Measurements from ENCODE around the gene ATG9A.

The ATG9A gene

GRCh38 chr2:219210196-219210885 lies 19.1 kb downstream of the ATG9A start:
- POLR2A ChIA-PET: no interaction called here
- TF ChIP-seq ZNF624 (tag by site-specific recombination; IDR thresholded peaks at IDR 0.05) (no peak), ZNF670 (tag by site-specific recombination; IDR thresholded peaks at IDR 0.05; ENCODE audit: low read depth) (no peak), ZSCAN4 (tag by site-specific recombination; IDR thresholded peaks at IDR 0.05) (no peak), GLI4 (tag by site-specific recombination; IDR thresholded peaks at IDR 0.05) (no peak), PRDM6 (tag by site-specific recombination; IDR thresholded peaks at IDR 0.05) (no peak), ZNF133 (tag by site-specific recombination; IDR thresholded peaks at IDR 0.05) (no peak), ZNF501 (tag by site-specific recombination; IDR thresholded peaks at IDR 0.05) (no peak), ZNF645 (tag by site-specific recombination; IDR thresholded peaks at IDR 0.05) (no peak), ZNF747 (tag by site-specific recombination; IDR thresholded peaks at IDR 0.05) (no peak), ZNF114 (tag by site-specific recombination; IDR thresholded peaks at IDR 0.05) (no peak)
- Histone ChIP-seq H3K4me1 (ENCODE audit: control insufficient read depth, insufficient read depth, low read length) (peaks cover 8% of the 10 kb centered on the region), H3K36me3 (ENCODE audit: control insufficient read depth in 2 of 2, insufficient read depth in 1 of 2, low read length in 2 of 2) (peaks cover 12 to 76% of the 10 kb centered on the region in 2 experiments; a peak in 2 of 3 replicates), H3K4me3 (ENCODE audit: low read depth, low read length) (no peak overlapping the region), H3K27ac (ENCODE audit: extremely low read depth, low read depth, low read length) (no peak overlapping the region), H3K9me3 (ENCODE audit: control insufficient read depth, insufficient read depth, low read depth, low read length) (no peaks in the 10 kb centered on the region)
- CTCF ChIA-PET: interaction anchor here (3.2 kb wide), 1 partner anchor 39 kb away, joined by 8 read pairs; no protein-coding TSS in a partner anchor

- peaks cover 12 to 68% of the 10 kb centered on the region in 2 experiments; a peak in 2 of 3 replicates for H3K36me3 ChIP-seq (ENCODE audit: control insufficient read depth in 2 of 2, insufficient read depth in 1 of 2, low read length in 2 of 2)
- no peak overlapping the region for H3K4me3 ChIP-seq (ENCODE audit: low read depth, low read length)
- ChIA-PET CTCF (interaction anchor here (0.6 to 3.2 kb wide), 3 partner anchors 38 to 68 kb away, joined by 4 to 8 read pairs (median 5); partner anchors contain the start of gene NHEJ1), POLR2A (interaction anchor here (2.0 kb wide), 1 partner anchor 9 kb away, joined by 11 read pairs; the partner anchor contains the start of gene ABCB6)
- H3K27ac ChIP-seq (ENCODE audit: extremely low read depth, low read depth, low read length): no peak overlapping the region
- TF ChIP-seq ZNF133 (tag by site-specific recombination; IDR thresholded peaks at IDR 0.05): no peak
- no peak for TF ChIP-seq ATF2 (tag by site-specific recombination; IDR thresholded peaks at IDR 0.05; ENCODE audit: low read depth)
- no peak for TF ChIP-seq ZNF335 (tag by site-specific recombination; conservative IDR thresholded peaks at IDR 0.05)
- TF ChIP-seq ZNF394 (tag by site-specific recombination; IDR thresholded peaks at IDR 0.05; ENCODE audit: borderline replicate concordance): no peak
- TF ChIP-seq ZNF311 (tag by site-specific recombination; IDR thresholded peaks at IDR 0.05; ENCODE audit: borderline replicate concordance): no peak
- no peak for TF ChIP-seq ZNF548 (tag by site-specific recombination; IDR thresholded peaks at IDR 0.05)
- no peak for TF ChIP-seq ZNF211 (tag by site-specific recombination; IDR thresholded peaks at IDR 0.05; ENCODE audit: low read depth)
- peaks cover 8% of the 10 kb centered on the region for H3K4me1 ChIP-seq (ENCODE audit: control insufficient read depth, insufficient read depth, low read length)
- no peaks in the 10 kb centered on the region for H3K9me3 ChIP-seq (ENCODE audit: control insufficient read depth, insufficient read depth, low read depth, low read length)
Observed at GRCh38 chr2:219209236-219210195, 19.9 kb downstream of the ATG9A start.

All from HEK293 (cell line).